UCSD-AML1 (cell line): ENCODE measurements around the gene NECTIN4.
"Not testable (repeated sequence)": the region's sequence is repeated elsewhere in the genome, so short reads cannot be mapped to it uniquely, and the experiment has no call there.

Source experiments
- DNase-seq: peaks from one replicate; lab custom pipeline; 2025; ENCODE audit not compliant: unreplicated experiment; lab: John Stamatoyannopoulos, UW

Gene NECTIN4

GRCh38 chr1:161089251-161089924 is at the start of gene NECTIN4:
Gene NECTIN4 (minus strand): TSS chr1:161089558. CDS start chr1:161089296, 262 bp downstream.
- no peak for DNase-seq

- DNase-seq, result no peak
Observed at GRCh38 chr1:161138431-161138830, 49.1 kb upstream of the NECTIN4 start.

- no peak for DNase-seq
Observed at GRCh38 chr1:161137881-161138280, 48.5 kb upstream of the NECTIN4 start.

- no peak for DNase-seq
Observed at GRCh38 chr1:161133220-161133740, 43.9 kb upstream of the NECTIN4 start.

- DNase-seq, result peak; percentile 93
Observed at GRCh38 chr1:161132410-161133219, 43.3 kb upstream of the NECTIN4 start, which contains the start of gene DEDD. Gene DEDD (minus strand): TSS chr1:161132667. CDS start chr1:161124462, 8,205 bp downstream.

GRCh38 chr1:161131523-161132409 is 42.4 kb upstream of the NECTIN4 start:
- no peak for DNase-seq

GRCh38 chr1:161130266-161130665 is 40.9 kb upstream of the NECTIN4 start:
- no peak for DNase-seq

- DNase-seq, result no peak
Observed at GRCh38 chr1:161128591-161129420, 39.4 kb upstream of the NECTIN4 start.

- DNase-seq, result no peak
Observed at GRCh38 chr1:161127649-161128048, 38.3 kb upstream of the NECTIN4 start.

GRCh38 chr1:161122967-161123366 is 33.6 kb upstream of the NECTIN4 start:
- no peak for DNase-seq

- DNase-seq, result no peak
Observed at GRCh38 chr1:161121834-161122233, 32.5 kb upstream of the NECTIN4 start.

- DNase-seq, result no peak
Observed at GRCh38 chr1:161121042-161121650, 31.8 kb upstream of the NECTIN4 start.

GRCh38 chr1:161119092-161119903 is 29.9 kb upstream of the NECTIN4 start:
- peak; percentile 36 for DNase-seq

- DNase-seq, result peak; percentile 87
Observed at GRCh38 chr1:161117759-161118581, 28.6 kb upstream of the NECTIN4 start, which contains the start of the genes NIT1 and PFDN2. Gene NIT1 (plus strand): TSS chr1:161118105. CDS start chr1:161118177, 72 bp downstream. Gene PFDN2 (minus strand): TSS chr1:161118037. CDS start chr1:161118026, 11 bp downstream.

GRCh38 chr1:161115961-161116360 is 26.6 kb upstream of the NECTIN4 start:
- DNase-seq, result not testable (repeated sequence)

- DNase-seq, result no peak
Observed at GRCh38 chr1:161115132-161115711, 25.9 kb upstream of the NECTIN4 start.

GRCh38 chr1:161114556-161114955 is 25.2 kb upstream of the NECTIN4 start:
- no peak for DNase-seq
